OCI-LY1 (cell line): Measurements from ENCODE around the gene FKBP3.

Source experiments
- H2AFZ ChIP-seq: fragments of 200-600 bp; sonication (generic), shearing (Covaris generic); 2 replicates; pipeline ENCODE4 v1.6.0; 2014; ENCODE audit warnings: antibody characterized with exemption, mild to moderate bottlenecking, low read length
- H3F3A ChIP-seq: fragments of 200-600 bp; sonication (generic), shearing (Covaris generic); 2 replicates; pipeline ENCODE4 v1.6.0; 2014; ENCODE audit warnings: mild to moderate bottlenecking, antibody characterized with exemption, low read length, moderate library complexity; ENCODE audit not compliant: insufficient read depth
- H3K27ac ChIP-seq: fragments of 200-600 bp; sonication (generic); 2 replicates; pipeline ENCODE4 v1.5.1; 2014; ENCODE audit warnings: low read length, mixed run types, mild to moderate bottlenecking, low read depth; ENCODE audit not compliant: poor library complexity, severe bottlenecking
- H3K27me3 ChIP-seq: fragments of 200-600 bp; sonication (generic); 2 replicates; pipeline ENCODE4 v1.6.0; 2014; ENCODE audit warnings: antibody characterized with exemption, mild to moderate bottlenecking, low read length, moderate library complexity; ENCODE audit not compliant: insufficient read depth
- H3K36me3 ChIP-seq: fragments of 200-600 bp; sonication (generic); 2 replicates; pipeline ENCODE4 v1.6.1; 2014; ENCODE audit warnings: mild to moderate bottlenecking, antibody characterized with exemption, low read length, moderate library complexity, mixed read lengths; ENCODE audit not compliant: insufficient read depth
- H3K4me1 ChIP-seq: fragments of 200-600 bp; sonication (generic); 2 replicates; pipeline ENCODE4 v1.5.1; 2014; ENCODE audit warnings: mild to moderate bottlenecking, low read length, moderate library complexity; ENCODE audit not compliant: insufficient read depth, severe bottlenecking
- H3K4me2 ChIP-seq: fragments of 200-600 bp; sonication (generic), shearing (Covaris generic); 2 replicates; pipeline ENCODE4 v1.6.1; 2014; ENCODE audit warnings: low read length
- H3K4me3 ChIP-seq: fragments of 200-600 bp; sonication (generic); 2 replicates; pipeline ENCODE4 v1.5.1; 2014; ENCODE audit warnings: low read length, low read depth, mild to moderate bottlenecking, mixed read lengths; ENCODE audit not compliant: poor library complexity, severe bottlenecking
- H3K79me2 ChIP-seq: fragments of 200-600 bp; shearing (Covaris generic); 2 replicates; pipeline ENCODE4 v1.6.1; 2016; ENCODE audit warnings: mixed run types, low read length, mixed read lengths; ENCODE audit not compliant: insufficient read depth
- H3K9ac ChIP-seq: fragments of 200-600 bp; sonication (generic), shearing (Covaris generic); 2 replicates; pipeline ENCODE4 v1.6.1; 2014; ENCODE audit warnings: mild to moderate bottlenecking, low read length, mixed read lengths
- H3K9me2 ChIP-seq: fragments of 200-600 bp; sonication (generic), shearing (Covaris generic); 2 replicates; pipeline ENCODE4 v1.6.1; 2014; ENCODE audit warnings: low read depth, mild to moderate bottlenecking, low read length, mixed read lengths
- H3K9me3 ChIP-seq: fragments of 200-600 bp; shearing (Covaris generic); 2 replicates; pipeline ENCODE4 v1.6.1; 2014; ENCODE audit warnings: low read length, mixed read lengths
- H4K20me1 ChIP-seq: fragments of 200-600 bp; sonication (generic), shearing (Covaris generic); 2 replicates; pipeline ENCODE4 v1.6.0; 2016; ENCODE audit warnings: mild to moderate bottlenecking, low read length; ENCODE audit not compliant: insufficient read depth
- EZH2 ChIP-seq: fragments of 200-600 bp; sonication (generic), shearing (Covaris generic); IDR thresholded peaks from 2 replicates; pipeline ENCODE4 v1.8.0; 2017; ENCODE audit warnings: borderline replicate concordance, mixed run types, mild to moderate bottlenecking, antibody characterized with exemption, low read length, moderate library complexity, mixed read lengths
- TF ChIP-seq, protein P1 (sequence below): fragments of 200-600 bp; sonication (generic), shearing (Covaris generic); IDR thresholded peaks from 2 replicates; pipeline ENCODE4 v1.5.1; 2017; ENCODE audit warnings: mild to moderate bottlenecking, antibody characterized with exemption, low read length, moderate library complexity, mixed read lengths

FKBP3 gene

GRCh38 chr14:45096218-45096617, 38.1 kb downstream of the FKBP3 start:
- Histone ChIP-seq H3K27ac (no peak overlapping the region), H3K4me3 (no peak overlapping the region), H3K9me2 (no peaks in the 10 kb centered on the region), H3K4me1 (no peaks in the 10 kb centered on the region), H3K27me3 (no peaks in the 10 kb centered on the region), H3K9me3 (no peaks in the 10 kb centered on the region), H3F3A (no peaks in the 10 kb centered on the region; the same call in 1 of the 2 replicates), H3K9ac (no peak overlapping the region), H3K36me3 (peaks cover 87% of the 10 kb centered on the region), H2AFZ (no peak overlapping the region), H4K20me1 (no peaks in the 10 kb centered on the region), H3K4me2 (no peak overlapping the region), H3K79me2 (peaks cover 41% of the 10 kb centered on the region)
- TF ChIP-seq, protein P1, sequence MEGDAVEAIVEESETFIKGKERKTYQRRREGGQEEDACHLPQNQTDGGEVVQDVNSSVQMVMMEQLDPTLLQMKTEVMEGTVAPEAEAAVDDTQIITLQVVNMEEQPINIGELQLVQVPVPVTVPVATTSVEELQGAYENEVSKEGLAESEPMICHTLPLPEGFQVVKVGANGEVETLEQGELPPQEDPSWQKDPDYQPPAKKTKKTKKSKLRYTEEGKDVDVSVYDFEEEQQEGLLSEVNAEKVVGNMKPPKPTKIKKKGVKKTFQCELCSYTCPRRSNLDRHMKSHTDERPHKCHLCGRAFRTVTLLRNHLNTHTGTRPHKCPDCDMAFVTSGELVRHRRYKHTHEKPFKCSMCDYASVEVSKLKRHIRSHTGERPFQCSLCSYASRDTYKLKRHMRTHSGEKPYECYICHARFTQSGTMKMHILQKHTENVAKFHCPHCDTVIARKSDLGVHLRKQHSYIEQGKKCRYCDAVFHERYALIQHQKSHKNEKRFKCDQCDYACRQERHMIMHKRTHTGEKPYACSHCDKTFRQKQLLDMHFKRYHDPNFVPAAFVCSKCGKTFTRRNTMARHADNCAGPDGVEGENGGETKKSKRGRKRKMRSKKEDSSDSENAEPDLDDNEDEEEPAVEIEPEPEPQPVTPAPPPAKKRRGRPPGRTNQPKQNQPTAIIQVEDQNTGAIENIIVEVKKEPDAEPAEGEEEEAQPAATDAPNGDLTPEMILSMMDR, result no peak
- TF ChIP-seq EZH2, result no peak

DNA sequence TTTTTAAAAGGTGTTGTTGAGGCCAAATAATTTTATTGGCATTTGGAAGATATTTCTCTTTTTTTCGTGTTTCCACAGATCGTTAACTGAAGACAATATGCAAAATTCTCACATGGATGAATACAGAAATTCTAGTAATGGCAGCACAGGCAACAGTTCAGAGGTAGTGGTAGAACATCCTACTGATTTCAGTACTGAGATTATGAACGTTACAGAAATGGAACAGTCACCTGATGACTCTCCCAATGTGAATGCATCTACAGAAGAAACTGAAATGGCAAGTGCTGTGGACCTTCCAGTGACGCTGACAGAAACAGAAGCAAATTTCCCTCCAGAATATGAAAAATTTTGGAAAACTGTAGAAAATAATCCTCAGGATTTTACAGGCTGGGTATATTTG, 39.1 kb downstream of the FKBP3 start:
- Histone ChIP-seq H3K9me3 (no peaks in the 10 kb centered on the region), H3F3A (no peaks in the 10 kb centered on the region; the same call in 1 of the 2 replicates), H3K4me3 (no peak overlapping the region), H3K9ac (no peak overlapping the region), H2AFZ (no peak overlapping the region), H3K27ac (no peak overlapping the region), H4K20me1 (no peaks in the 10 kb centered on the region), H3K36me3 (peaks cover 87% of the 10 kb centered on the region), H3K4me1 (no peaks in the 10 kb centered on the region), H3K9me2 (no peaks in the 10 kb centered on the region), H3K27me3 (no peaks in the 10 kb centered on the region), H3K79me2 (peaks cover 45% of the 10 kb centered on the region), H3K4me2 (no peak overlapping the region)
- no peak for TF ChIP-seq EZH2
- TF ChIP-seq, protein P1, result no peak

- no peak overlapping the region for H3K9ac ChIP-seq
- peaks cover 53% of the 10 kb centered on the region for H3K79me2 ChIP-seq
- H3F3A ChIP-seq, result no peaks in the 10 kb centered on the region; the same call in 1 of the 2 replicates
- no peak overlapping the region for H3K27ac ChIP-seq
- H3K36me3 ChIP-seq, result peaks cover 87% of the 10 kb centered on the region
- TF ChIP-seq, protein P1, result no peak
- no peak for TF ChIP-seq EZH2
- H3K4me2 ChIP-seq, result no peak overlapping the region
- H3K4me1 ChIP-seq, result peaks cover 8% of the 10 kb centered on the region
- H4K20me1 ChIP-seq, result no peaks in the 10 kb centered on the region
- no peaks in the 10 kb centered on the region for H3K9me3 ChIP-seq
- no peaks in the 10 kb centered on the region for H3K9me2 ChIP-seq
- H3K4me3 ChIP-seq, result no peak overlapping the region
- H3K27me3 ChIP-seq, result no peaks in the 10 kb centered on the region
- H2AFZ ChIP-seq, result no peak overlapping the region
Measured at GRCh38 chr14:45094275-45094674, 40.0 kb downstream of the FKBP3 start.
